Subcutaneous abdominal adipose tissue (tissue), 5 donors: ENCODE results near the gene NDUFV2.

ENCODE experiments used
- H3K27ac ChIP-seq: one replicate; pipeline ENCODE4 v1.7.0; 2013; ENCODE audit warnings: low read depth, mild to moderate bottlenecking, inconsistent platforms, low read length, moderate library complexity
- H3K27me3 ChIP-seq, 5 donors: one replicate each; pipeline ENCODE4 v1.7.0; 2013; ENCODE audit warnings: low read length in 5 of 5, inconsistent platforms in 1 of 5; ENCODE audit not compliant: control insufficient read depth in 5 of 5, insufficient read depth in 4 of 5
- H3K36me3 ChIP-seq, 5 donors: one replicate each; pipeline ENCODE4 v1.7.0; 2013; ENCODE audit warnings: low read length in 5 of 5; ENCODE audit not compliant: control insufficient read depth in 5 of 5, insufficient read depth in 5 of 5
- H3K4me1 ChIP-seq, 5 donors: one replicate each; pipeline ENCODE4 v1.7.0; 2013; ENCODE audit warnings: low read length in 5 of 5, mild to moderate bottlenecking in 3 of 5, moderate library complexity in 1 of 5; ENCODE audit not compliant: control insufficient read depth in 5 of 5, insufficient read depth in 5 of 5
- H3K4me3 ChIP-seq, 5 donors: one replicate each; pipeline ENCODE4 v1.7.0; 2013; ENCODE audit warnings: low read length in 5 of 5, low read depth in 1 of 5
- H3K9ac ChIP-seq, 5 donors: one replicate each; pipeline ENCODE4 v1.7.0; 2013; ENCODE audit warnings: low read length in 5 of 5, mild to moderate bottlenecking in 4 of 5, moderate library complexity in 3 of 5
- H3K9me3 ChIP-seq, 5 donors: one replicate each; pipeline ENCODE4 v1.7.0; 2013; ENCODE audit warnings: low read length in 5 of 5; ENCODE audit not compliant: control insufficient read depth in 5 of 5
- donor health status: healthy.
- donor health status: healthy.
- donor health status: healthy.
- donor health status: healthy.
- donor health status: healthy.

The NDUFV2 gene

DNA sequence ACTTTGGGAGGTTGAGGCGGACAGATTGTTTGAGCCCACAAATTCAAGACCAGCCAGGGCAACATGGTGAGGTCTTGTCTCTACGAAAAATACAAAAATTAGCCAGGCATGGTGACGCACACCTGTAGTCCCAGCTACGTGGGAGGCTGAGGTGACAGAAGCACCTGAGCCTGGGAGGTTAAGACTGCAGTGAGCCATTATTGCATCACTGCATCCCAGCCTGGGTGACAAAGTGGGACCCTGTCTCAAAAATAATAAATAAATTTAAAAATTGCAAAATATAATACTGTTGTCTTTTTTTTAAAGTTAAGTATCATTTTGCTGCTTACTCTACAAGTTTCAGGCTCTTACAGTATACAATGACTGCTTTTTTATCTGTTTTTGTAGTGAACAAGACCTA lies 30.1 kb downstream of the NDUFV2 start:
- Histone ChIP-seq H3K4me3 (no peak overlapping the region), H3K27ac (no peak overlapping the region), H3K36me3 (peaks cover 31 to 42% (median 36%) of the 10 kb centered on the region in 5 donors)

DNA sequence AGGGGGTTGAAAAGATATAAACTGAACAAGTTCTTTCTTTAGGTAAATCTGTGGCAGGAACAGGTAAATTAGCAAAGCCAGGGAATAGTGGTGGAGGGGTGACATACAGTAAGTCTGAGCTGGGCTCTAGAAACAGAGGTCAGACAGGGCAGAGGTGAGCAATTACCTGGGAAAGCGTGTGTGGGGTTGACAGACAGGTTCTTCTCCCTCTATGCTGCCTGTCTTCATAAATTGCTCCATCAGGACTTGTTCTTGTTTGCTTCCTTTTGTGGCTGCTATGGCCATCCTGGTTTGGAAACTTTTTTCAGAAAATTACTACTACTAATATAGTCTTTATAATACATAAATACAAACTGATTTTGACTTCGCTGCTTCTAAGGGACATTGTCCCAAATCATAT lies 30.7 kb downstream of the NDUFV2 start:
- Histone ChIP-seq H3K9me3 (no peaks in the 10 kb centered on the region), H3K4me3 (no peak overlapping the region), H3K36me3 (peaks cover 29 to 36% (median 31%) of the 10 kb centered on the region in 5 donors), H3K4me1 (peaks cover 0 to 14% (median 11%) of the 10 kb centered on the region in 5 donors), H3K27me3 (no peaks in the 10 kb centered on the region), H3K9ac (peak overlapping the region in 2 of 5 donors; percentile 13 to 19), H3K27ac (peak overlapping the region; percentile 16)

More for the DNA sequence above, 30.1 kb downstream of the NDUFV2 start:
- Histone ChIP-seq H3K27me3 (no peaks in the 10 kb centered on the region), H3K4me1 (peaks cover 0 to 11% (median 10%) of the 10 kb centered on the region in 5 donors), H3K9me3 (no peaks in the 10 kb centered on the region), H3K9ac (no peak overlapping the region)

DNA sequence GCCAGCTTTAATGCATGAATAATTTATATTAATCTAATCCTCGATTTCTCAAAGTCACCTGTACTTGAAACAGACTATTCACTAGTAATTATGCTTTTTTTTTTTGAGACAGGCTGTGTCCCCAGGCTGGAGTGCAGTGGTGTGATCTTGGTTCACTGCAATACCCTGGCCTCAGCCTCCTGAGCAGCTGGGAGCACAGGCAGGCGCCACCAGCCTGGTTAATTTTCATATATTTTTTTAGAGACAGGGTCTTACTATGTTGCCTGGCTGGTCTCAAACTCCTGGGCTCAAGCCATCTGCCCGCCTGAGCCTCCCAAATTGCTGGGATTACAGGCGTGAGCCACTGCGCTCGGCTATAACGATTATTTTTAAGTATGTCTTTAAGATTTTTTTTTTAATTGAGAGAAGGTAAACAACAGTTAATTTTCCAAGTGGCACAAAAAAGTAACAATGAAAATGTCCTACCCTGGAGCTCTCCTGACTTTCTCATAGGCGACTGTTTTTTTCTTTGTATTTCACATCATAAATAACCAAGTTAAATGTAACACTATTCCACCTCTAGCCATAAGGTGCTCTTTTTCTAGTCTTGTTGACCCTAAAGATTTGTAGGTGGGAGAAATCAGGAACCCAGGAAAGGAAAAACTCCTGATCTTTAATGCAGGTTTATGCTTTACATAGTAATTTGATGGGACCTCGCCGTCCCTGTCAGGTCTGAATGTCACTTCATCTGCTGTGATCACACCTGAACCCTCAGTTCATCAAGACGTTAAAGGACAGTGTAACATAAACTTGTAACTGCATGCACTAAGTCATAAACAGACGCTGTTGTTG lies 32.8 kb downstream of the NDUFV2 start:
- no peaks in the 10 kb centered on the region for H3K27me3 ChIP-seq
- no peaks in the 10 kb centered on the region for H3K9me3 ChIP-seq
- peaks cover 0 to 34% (median 30%) of the 10 kb centered on the region in 5 donors for H3K4me1 ChIP-seq
- H3K36me3 ChIP-seq, result peaks cover 13 to 19% (median 17%) of the 10 kb centered on the region in 5 donors
- H3K9ac ChIP-seq, result peak overlapping the region; percentile 71 to 93 (median 81)
- H3K4me3 ChIP-seq, result peak overlapping the region; percentile 82 to 92 (median 86)
- H3K27ac ChIP-seq, result peak overlapping the region; percentile 96

DNA sequence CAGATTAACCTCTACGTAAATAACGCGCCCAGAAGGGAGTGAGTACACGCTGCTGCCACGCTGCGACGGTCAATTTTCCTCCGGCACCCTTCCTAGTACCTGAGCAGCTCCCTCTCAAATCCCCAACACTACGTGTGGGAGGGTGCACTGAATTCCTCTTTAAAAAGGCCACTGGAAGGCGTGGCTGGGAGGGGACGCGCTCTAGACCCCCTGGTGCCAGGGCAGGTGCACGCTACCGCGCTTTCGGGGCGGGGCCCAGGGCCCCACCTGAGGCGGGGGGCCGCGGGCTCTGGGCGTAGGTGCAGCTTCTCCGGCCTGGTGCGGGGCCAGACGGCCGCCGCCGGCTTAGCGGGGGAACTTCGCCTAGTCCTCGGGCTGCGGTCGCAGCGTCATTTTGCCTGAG lies 33.4 kb downstream of the NDUFV2 start:
- Histone ChIP-seq H3K4me1 (peaks cover 0 to 41% (median 33%) of the 10 kb centered on the region in 5 donors), H3K9me3 (no peaks in the 10 kb centered on the region), H3K27ac (peak overlapping the region; percentile 96), H3K27me3 (no peaks in the 10 kb centered on the region), H3K36me3 (peaks cover 11 to 19% (median 15%) of the 10 kb centered on the region in 5 donors), H3K4me3 (peak overlapping the region; percentile 82 to 92 (median 86)), H3K9ac (peak overlapping the region; percentile 71 to 93 (median 81))

DNA sequence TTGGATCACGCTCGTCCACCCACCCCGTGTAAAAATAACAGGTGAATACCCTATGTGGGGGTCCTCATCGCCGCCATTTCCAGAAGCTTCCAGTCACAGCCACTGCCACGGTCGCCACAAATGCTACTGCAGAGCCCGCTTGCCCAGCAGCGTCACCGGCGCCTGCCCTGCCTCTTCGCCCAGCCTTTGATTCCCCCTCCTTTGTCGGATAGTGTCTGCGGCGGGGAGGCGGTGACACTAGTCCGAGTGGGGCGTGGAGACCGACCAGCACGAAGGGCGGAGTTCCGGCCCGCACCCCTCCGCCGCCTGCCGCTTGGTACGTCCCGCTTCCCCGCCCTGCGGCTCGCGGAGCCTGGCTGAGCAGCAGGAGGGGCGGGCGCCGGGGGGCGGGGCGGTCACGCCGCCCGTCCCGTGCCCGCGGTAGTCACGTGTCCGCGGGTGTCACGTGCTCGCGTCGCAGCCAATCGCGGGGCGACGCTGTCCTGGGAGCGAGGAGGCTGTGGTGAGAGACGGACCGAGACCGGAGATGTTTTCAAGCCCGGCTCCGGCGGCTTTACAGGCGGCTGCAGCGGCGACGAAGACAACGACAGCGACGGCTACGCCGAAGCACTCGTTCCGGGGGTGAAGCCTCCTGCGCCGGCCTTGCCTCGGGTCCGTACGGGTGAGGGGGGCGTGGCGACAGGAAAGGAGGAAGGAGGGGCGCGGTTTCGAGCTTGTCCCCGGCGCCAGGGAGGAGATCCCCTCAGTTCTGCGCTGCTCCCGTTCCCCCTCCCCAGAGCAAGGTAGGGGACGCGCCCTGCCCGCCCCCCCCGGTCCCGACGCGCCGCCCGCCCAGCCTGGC lies 34.0 kb downstream of the NDUFV2 start, which contains the start of gene ANKRD12:
Gene ANKRD12, plus strand, starts transcription at position 467 of the 841 bp plus-strand sequence. CDS start 45,652 bp downstream, outside the sequence.
- peak within 1 kb of the TSS; percentile 75 to 93 (median 91) for H3K9ac ChIP-seq
- H3K27ac ChIP-seq, result peak within 1 kb of the TSS; percentile 96
- no peaks in the 10 kb centered on the region for H3K9me3 ChIP-seq
- H3K27me3 ChIP-seq, result no peaks in the 10 kb centered on the region
- H3K4me3 ChIP-seq, result peak within 1 kb of the TSS; percentile 85 to 99 (median 92)
- peaks cover 8 to 17% (median 13%) of the 10 kb centered on the region in 5 donors for H3K36me3 ChIP-seq
- H3K4me1 ChIP-seq, result peaks cover 0 to 47% (median 40%) of the 10 kb centered on the region in 5 donors

DNA sequence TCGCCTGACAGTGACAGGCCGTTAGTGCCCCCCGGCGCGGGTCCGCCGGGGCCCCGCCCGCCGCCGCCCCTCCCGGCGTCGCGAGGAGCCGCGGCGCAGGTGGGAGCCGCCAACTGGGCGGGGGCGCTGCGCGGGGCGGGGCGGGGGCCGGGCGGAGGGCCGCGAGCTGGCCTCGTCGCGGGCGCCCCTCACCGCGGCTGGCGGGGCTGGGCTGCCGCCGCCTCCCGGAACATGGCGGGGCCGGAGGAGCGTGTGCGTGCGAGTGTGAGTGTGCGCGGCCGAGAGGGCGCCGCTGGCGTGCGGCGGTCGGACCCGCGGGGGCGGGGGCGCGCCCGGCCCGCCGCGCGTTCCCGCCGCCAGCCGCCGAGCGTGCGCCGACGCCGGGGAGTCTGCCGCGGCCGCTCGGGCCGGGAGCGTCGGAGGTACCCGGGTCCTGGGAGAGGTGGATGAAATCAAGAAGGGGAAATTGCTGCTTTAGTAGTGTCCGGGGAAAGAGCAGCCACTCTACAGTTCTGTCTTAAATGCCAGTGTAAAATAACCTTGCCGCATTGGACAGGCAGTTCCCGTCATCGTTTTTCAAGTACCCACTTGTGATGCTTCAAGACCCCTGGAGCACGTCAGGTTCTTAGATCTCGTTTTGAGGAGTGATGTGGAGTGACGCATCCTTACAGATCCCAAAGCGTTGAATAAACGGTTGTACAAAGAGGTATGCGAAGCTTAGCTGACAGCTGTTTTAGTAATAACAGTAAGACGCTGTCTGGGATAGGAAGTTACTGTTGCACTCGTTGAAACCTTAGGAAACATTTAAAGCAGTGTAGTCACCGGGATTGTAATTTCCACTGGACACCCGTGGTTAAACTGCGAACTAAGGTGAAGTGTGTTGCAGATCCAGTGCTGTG lies 34.9 kb downstream of the NDUFV2 start:
- H3K27ac ChIP-seq, result peak overlapping the region; percentile 94
- H3K4me1 ChIP-seq, result peaks cover 0 to 56% (median 48%) of the 10 kb centered on the region in 5 donors
- H3K27me3 ChIP-seq, result no peaks in the 10 kb centered on the region

DNA sequence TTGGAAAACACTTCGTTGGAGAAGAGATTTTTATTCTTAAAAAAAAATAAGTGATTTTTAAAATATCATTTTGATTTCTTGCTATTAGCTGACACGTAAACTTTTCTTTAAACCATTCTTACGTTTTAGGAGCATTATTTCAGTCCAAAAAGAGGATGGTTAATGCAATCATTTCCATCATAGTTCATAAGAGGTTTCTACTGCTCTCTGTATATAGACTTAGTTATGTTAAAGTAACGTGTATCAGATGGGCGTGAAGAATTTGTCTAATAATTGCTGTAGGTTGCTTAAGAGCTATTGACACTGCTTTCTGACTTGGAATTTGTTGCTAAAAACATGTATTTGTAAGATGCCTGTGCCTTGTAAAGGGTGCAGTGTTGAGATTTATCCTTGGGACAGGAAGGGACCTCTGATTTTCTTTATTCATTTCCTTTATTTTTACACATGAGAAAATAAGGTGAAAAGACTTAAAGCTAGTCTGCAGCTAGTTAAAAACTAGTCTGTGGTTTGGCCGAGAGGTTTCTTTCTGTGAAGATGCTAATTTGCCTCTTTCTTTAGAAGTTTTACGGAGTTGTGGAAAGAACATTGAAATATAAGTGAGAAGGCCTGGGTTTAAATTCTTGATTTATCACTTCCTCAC lies 37.0 kb downstream of the NDUFV2 start:
- Histone ChIP-seq H3K27me3 (no peaks in the 10 kb centered on the region), H3K9me3 (no peaks in the 10 kb centered on the region), H3K9ac (peak overlapping the region; percentile 40 to 91 (median 60)), H3K4me3 (peak overlapping the region; percentile 36 to 93 (median 86)), H3K4me1 (peaks cover 0 to 62% (median 58%) of the 10 kb centered on the region in 5 donors), H3K27ac (peak overlapping the region; percentile 94), H3K36me3 (peaks cover 0 to 3% (median 0%) of the 10 kb centered on the region in 5 donors)

More for the DNA sequence above, 34.9 kb downstream of the NDUFV2 start:
- no peaks in the 10 kb centered on the region for H3K9me3 ChIP-seq
- peak overlapping the region; percentile 85 to 99 (median 89) for H3K4me3 ChIP-seq
- peaks cover 8 to 12% (median 10%) of the 10 kb centered on the region in 5 donors for H3K36me3 ChIP-seq
- H3K9ac ChIP-seq, result peak overlapping the region; percentile 75 to 93 (median 91)

DNA sequence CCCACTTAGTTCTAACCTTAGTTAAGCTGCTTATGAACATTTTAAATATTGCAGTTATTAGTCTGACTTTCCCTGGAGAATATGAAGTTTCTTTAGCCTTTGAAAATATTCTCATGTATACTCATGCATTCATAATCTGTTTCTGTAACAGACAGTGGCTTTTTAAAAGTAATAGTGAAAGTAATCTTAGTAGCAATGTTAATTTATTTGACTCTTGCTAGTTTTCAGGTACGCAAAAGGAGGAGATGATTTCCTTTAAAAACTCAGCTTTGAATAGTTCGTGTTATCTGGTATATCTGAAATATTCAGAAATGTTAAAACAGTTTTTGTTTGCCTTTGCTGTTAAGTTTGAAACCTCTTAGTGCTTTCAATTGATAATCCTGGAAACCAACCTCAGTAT lies 37.9 kb downstream of the NDUFV2 start:
- H3K9me3 ChIP-seq, result no peaks in the 10 kb centered on the region
- H3K9ac ChIP-seq, result peak overlapping the region in 3 of 5 donors; percentile 57 to 77 (median 60)
- H3K4me3 ChIP-seq, result peak overlapping the region in 3 of 5 donors; percentile 37 to 86 (median 85)
- H3K4me1 ChIP-seq, result peaks cover 0 to 66% (median 58%) of the 10 kb centered on the region in 5 donors
- H3K36me3 ChIP-seq, result no peaks in the 10 kb centered on the region
- H3K27ac ChIP-seq, result peak overlapping the region; percentile 94
- no peaks in the 10 kb centered on the region for H3K27me3 ChIP-seq
